GM12872 (cell line): ENCODE measurements around the gene AIP.

Experiments used
- CTCF ChIP-seq: IDR thresholded peaks from 3 replicates; pipeline ENCODE4 v1.5.1; 2011; ENCODE audit warnings: low read depth, mild to moderate bottlenecking, low read length, moderate library complexity; ENCODE audit not compliant: insufficient read depth

Gene AIP

GRCh38 chr11:67507864-67508485 lies 25.1 kb downstream of the AIP start, which contains the start of gene CDK2AP2:
Gene CDK2AP2, minus strand, starts transcription at chr11:67508162. Its CDS starts 80 bp downstream, at chr11:67508082.
- no peak for TF ChIP-seq CTCF

GRCh38 chr11:67508486-67509121 lies 25.8 kb downstream of the AIP start:
- TF ChIP-seq CTCF = no peak

- no peak for TF ChIP-seq CTCF
Measured at GRCh38 chr11:67510023-67510345, 27.2 kb downstream of the AIP start.

- TF ChIP-seq CTCF = no peak
Measured at GRCh38 chr11:67514116-67514515, 31.3 kb downstream of the AIP start.

GRCh38 chr11:67516806-67517205 lies 34.0 kb downstream of the AIP start:
- no peak for TF ChIP-seq CTCF

- no peak for TF ChIP-seq CTCF
Measured at GRCh38 chr11:67517784-67518552, 35.1 kb downstream of the AIP start.

GRCh38 chr11:67519726-67520125 lies 36.9 kb downstream of the AIP start:
- no peak for TF ChIP-seq CTCF
